Trophoblast cell (in vitro differentiated cells and primary cell): ENCODE results near the gene ROR2.

Experiments
- DNase-seq, 2 donors: peaks; one replicate each; pipeline ENCODE4 v3.0.0-alpha.2; 2016
- H2AFZ ChIP-seq: 2 replicates; pipeline ENCODE4 v1.6.1; 2013; ENCODE audit warnings: low read length, moderate library complexity, mild to moderate bottlenecking; ENCODE audit not compliant: insufficient read depth, poor library complexity
- H2AK5ac ChIP-seq: 2 replicates; pipeline ENCODE4 v1.6.1; 2013; ENCODE audit warnings: mild to moderate bottlenecking, low read length
- H2BK120ac ChIP-seq: 2 replicates; pipeline ENCODE4 v1.6.1; 2013; ENCODE audit warnings: low read length, mild to moderate bottlenecking, moderate library complexity; ENCODE audit not compliant: insufficient read depth, poor library complexity
- H2BK12ac ChIP-seq: 2 replicates; pipeline ENCODE4 v1.6.1; 2013; ENCODE audit warnings: mild to moderate bottlenecking, low read length, moderate library complexity
- H2BK5ac ChIP-seq: 2 replicates; pipeline ENCODE4 v1.6.1; 2013; ENCODE audit warnings: low read length, low read depth, moderate library complexity, mild to moderate bottlenecking; ENCODE audit not compliant: poor library complexity
- H3K14ac ChIP-seq: 2 replicates; pipeline ENCODE4 v1.6.1; 2013; ENCODE audit warnings: mild to moderate bottlenecking, low read length
- H3K18ac ChIP-seq: 2 replicates; pipeline ENCODE4 v1.6.1; 2013; ENCODE audit warnings: mild to moderate bottlenecking, low read length
- H3K23ac ChIP-seq: 2 replicates; pipeline ENCODE4 v1.6.1; 2013; ENCODE audit warnings: low read length
- H3K27ac ChIP-seq: 2 replicates; pipeline ENCODE4 v1.5.1; 2013; ENCODE audit warnings: low read depth, mild to moderate bottlenecking, inconsistent platforms, low read length, moderate library complexity
- H3K27me3 ChIP-seq: 2 replicates; pipeline ENCODE4 v1.6.1; 2013; ENCODE audit warnings: inconsistent platforms, mild to moderate bottlenecking, low read length, moderate library complexity; ENCODE audit not compliant: insufficient read depth
- H3K36me3 ChIP-seq, 2 experiments: 1 replicate in 1 of 2; 2 replicates in 1 of 2; pipeline ENCODE4 v1.6.1; 2013; ENCODE audit warnings: low read length in 2 of 2, mild to moderate bottlenecking in 2 of 2, moderate library complexity in 1 of 2; ENCODE audit not compliant: insufficient read depth in 2 of 2, control insufficient read depth in 1 of 2
- H3K4ac ChIP-seq: 2 replicates; pipeline ENCODE4 v1.6.1; 2013; ENCODE audit warnings: low read depth, mild to moderate bottlenecking, low read length, moderate library complexity
- H3K4me1 ChIP-seq, 2 experiments: 1 replicate in 1 of 2; 2 replicates in 1 of 2; pipeline ENCODE4 v1.6.1; 2013; ENCODE audit warnings: low read length in 2 of 2, mild to moderate bottlenecking in 2 of 2, moderate library complexity in 1 of 2; ENCODE audit not compliant: insufficient read depth in 2 of 2, control insufficient read depth in 1 of 2
- H3K4me2 ChIP-seq: 2 replicates; pipeline ENCODE4 v1.6.1; 2013; ENCODE audit warnings: inconsistent platforms, mild to moderate bottlenecking, low read length, moderate library complexity
- H3K4me3 ChIP-seq: 2 replicates; pipeline ENCODE4 v1.5.1; 2013; ENCODE audit warnings: mild to moderate bottlenecking, low read depth, low read length, inconsistent platforms
- H3K79me1 ChIP-seq: one replicate; pipeline ENCODE4 v1.6.1; 2013; ENCODE audit warnings: low read length
- H3K79me2 ChIP-seq: 2 replicates; pipeline ENCODE4 v1.6.1; 2013; ENCODE audit warnings: low read length, mild to moderate bottlenecking; ENCODE audit not compliant: control insufficient read depth, insufficient read depth, poor library complexity
- H3K9ac ChIP-seq: 2 replicates; pipeline ENCODE4 v1.6.1; 2013; ENCODE audit warnings: mild to moderate bottlenecking, low read length
- H3K9me3 ChIP-seq: 2 replicates; pipeline ENCODE4 v1.6.1; 2013; ENCODE audit warnings: low read depth, mild to moderate bottlenecking, control low read depth, inconsistent platforms, low read length; ENCODE audit not compliant: insufficient read depth
- H4K12ac ChIP-seq: 2 replicates; pipeline ENCODE4 v1.6.1; 2013; ENCODE audit warnings: low read depth, mild to moderate bottlenecking, low read length, moderate library complexity
- H4K8ac ChIP-seq: 2 replicates; pipeline ENCODE4 v1.6.1; 2013; ENCODE audit warnings: low read depth, mild to moderate bottlenecking, low read length, moderate library complexity
- H4K91ac ChIP-seq: one replicate; pipeline ENCODE4 v1.6.1; 2013; ENCODE audit warnings: low read depth, mild to moderate bottlenecking, low read length, moderate library complexity
- WGBS: extraction: QIAGEN DNeasy Blood & Tissue Kit; methylation state at CpG from one replicate; pipeline ENCODE4 v1.1.7; 2013; ENCODE audit warnings: missing lambda C conversion rate; ENCODE audit not compliant: insufficient read length, insufficient coverage; ENCODE audit errors: extremely low coverage; 5-methylcytosine and 5-hydroxymethylcytosine counted together

The ROR2 gene

GRCh38 chr9:91572811-91573210, 377.2 kb downstream of the ROR2 start:
- Histone ChIP-seq H2AFZ (no peak overlapping the region), H4K8ac (no peak overlapping the region), H3K27me3 (no peaks in the 10 kb centered on the region), H3K27ac (no peak overlapping the region), H3K18ac (no peak overlapping the region), H4K91ac (no peak overlapping the region), H2BK5ac (no peak overlapping the region), H3K4me3 (no peak overlapping the region), H3K79me1 (no peaks in the 10 kb centered on the region), H3K4me2 (no peak overlapping the region), H3K4me1 (peaks cover 2 to 4% of the 10 kb centered on the region in 2 experiments), H3K36me3 (peaks cover 0 to 2% of the 10 kb centered on the region in 2 experiments), H2BK120ac (no peak overlapping the region), H3K9ac (no peak overlapping the region), H2AK5ac (no peak overlapping the region), H3K14ac (no peak overlapping the region), H3K79me2 (no peaks in the 10 kb centered on the region), H3K4ac (no peak overlapping the region), H2BK12ac (no peak overlapping the region), H4K12ac (no peak overlapping the region), H3K23ac (no peak overlapping the region), H3K9me3 (peaks cover 3% of the 10 kb centered on the region)
- no CpG with 5 or more reads among the region's 5 CpGs for WGBS
- DNase-seq, result no peak

- no peak overlapping the region for H2BK5ac ChIP-seq
- H3K9ac ChIP-seq, result no peak overlapping the region
- no peaks in the 10 kb centered on the region for H3K27me3 ChIP-seq
- H3K9me3 ChIP-seq, result peaks cover 5% of the 10 kb centered on the region
- no peak overlapping the region for H3K4me2 ChIP-seq
- H3K79me1 ChIP-seq, result no peaks in the 10 kb centered on the region
- H4K8ac ChIP-seq, result no peak overlapping the region
- no peak overlapping the region for H3K14ac ChIP-seq
- H4K91ac ChIP-seq, result no peak overlapping the region
- no peak overlapping the region for H3K27ac ChIP-seq
- H3K23ac ChIP-seq, result no peak overlapping the region
- no peak overlapping the region for H2BK120ac ChIP-seq
- H3K4me1 ChIP-seq, result peaks cover 4% of the 10 kb centered on the region in 2 experiments
- peaks cover 0 to 2% of the 10 kb centered on the region in 2 experiments for H3K36me3 ChIP-seq
- no peak overlapping the region for H2BK12ac ChIP-seq
- H4K12ac ChIP-seq, result no peak overlapping the region
- DNase-seq, result no peak
- H3K79me2 ChIP-seq, result no peaks in the 10 kb centered on the region
- H3K4ac ChIP-seq, result no peak overlapping the region
- H2AK5ac ChIP-seq, result no peak overlapping the region
- no peak overlapping the region for H2AFZ ChIP-seq
- no CpG with 5 or more reads among the region's 4 CpGs for WGBS
- H3K4me3 ChIP-seq, result no peak overlapping the region
- no peak overlapping the region for H3K18ac ChIP-seq
Observed at GRCh38 chr9:91572044-91572443, 378.0 kb downstream of the ROR2 start.

GRCh38 chr9:91571036-91571435, 379.0 kb downstream of the ROR2 start:
- H3K4me2 ChIP-seq, result no peak overlapping the region

GRCh38 chr9:91567642-91568274, 382.3 kb downstream of the ROR2 start:
- no peak overlapping the region for H2BK12ac ChIP-seq
- WGBS, result no CpG with 5 or more reads among the region's 12 CpGs
- no peak overlapping the region for H4K91ac ChIP-seq
- no peak overlapping the region for H2AK5ac ChIP-seq
- no peak overlapping the region for H4K12ac ChIP-seq
- H2BK5ac ChIP-seq, result no peak overlapping the region
- H3K4me1 ChIP-seq, result peaks cover 0 to 4% of the 10 kb centered on the region in 2 experiments
- H2BK120ac ChIP-seq, result no peak overlapping the region
- no peak overlapping the region for H2AFZ ChIP-seq
- DNase-seq, result no peak
- H3K18ac ChIP-seq, result no peak overlapping the region
- no peak overlapping the region for H3K4me3 ChIP-seq
- peaks cover 0 to 2% of the 10 kb centered on the region in 2 experiments for H3K36me3 ChIP-seq
- no peak overlapping the region for H3K27ac ChIP-seq
- H3K23ac ChIP-seq, result no peak overlapping the region
- H3K4ac ChIP-seq, result no peak overlapping the region
- no peak overlapping the region for H4K8ac ChIP-seq
- no peak overlapping the region for H3K14ac ChIP-seq
- H3K9ac ChIP-seq, result no peak overlapping the region
- H3K79me2 ChIP-seq, result no peaks in the 10 kb centered on the region
- H3K27me3 ChIP-seq, result no peaks in the 10 kb centered on the region
- H3K4me2 ChIP-seq, result no peak overlapping the region
- H3K9me3 ChIP-seq, result peaks cover 7% of the 10 kb centered on the region
- H3K79me1 ChIP-seq, result no peaks in the 10 kb centered on the region

More at GRCh38 chr9:91571036-91571435, 379.0 kb downstream of the ROR2 start:
- Histone ChIP-seq H4K12ac (no peak overlapping the region), H4K91ac (no peak overlapping the region), H3K23ac (no peak overlapping the region), H2AK5ac (no peak overlapping the region), H3K4ac (no peak overlapping the region), H3K4me3 (no peak overlapping the region), H3K4me1 (peaks cover 4% of the 10 kb centered on the region in 2 experiments), H2BK120ac (no peak overlapping the region), H3K27ac (no peak overlapping the region), H3K18ac (no peak overlapping the region), H3K27me3 (no peaks in the 10 kb centered on the region), H3K36me3 (peaks cover 0 to 2% of the 10 kb centered on the region in 2 experiments), H2AFZ (no peak overlapping the region), H3K9me3 (peaks cover 5% of the 10 kb centered on the region), H4K8ac (no peak overlapping the region), H3K79me2 (no peaks in the 10 kb centered on the region), H2BK12ac (no peak overlapping the region), H2BK5ac (no peak overlapping the region), H3K9ac (no peak overlapping the region), H3K79me1 (no peaks in the 10 kb centered on the region), H3K14ac (no peak overlapping the region)
- DNase-seq, result no peak
